ENCODE results near the gene ZNF775.

DNA sequence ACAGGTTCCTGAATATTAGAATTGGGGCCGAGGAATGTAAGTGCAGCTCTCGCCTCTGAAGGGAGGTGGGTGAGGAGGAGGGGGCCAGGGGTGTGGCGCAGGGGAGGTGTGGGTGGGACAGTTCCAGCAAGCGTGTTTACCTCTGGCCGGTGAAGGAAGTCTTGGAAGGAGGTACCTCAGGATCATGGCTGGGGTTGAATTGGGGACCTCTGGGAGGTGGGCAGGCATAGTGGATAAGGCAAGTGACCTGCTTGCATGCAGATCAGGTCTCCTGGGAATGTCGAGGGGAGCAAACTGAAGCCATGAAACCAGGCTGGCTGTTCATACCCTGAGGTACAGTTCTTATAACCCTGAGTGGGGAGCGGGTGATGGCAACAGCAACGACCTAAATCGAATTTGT lies 2.0 kb downstream of the ZNF775 start:
- no peak for TF ChIP-seq EZH2 (IDR thresholded peaks at IDR 0.05; ENCODE audit: insufficient read depth, poor library complexity, severe bottlenecking)
- TF ChIP-seq EZH2phosphoT487 (IDR thresholded peaks at IDR 0.05; ENCODE audit: insufficient read depth, low read depth): no peak
